ENCODE results near the gene HOOK1. TPM values are rescaled to one million over a fixed set of nuclear protein-coding genes. Genes with fewer than 3 reads are reported as not detected.

Gene HOOK1
- total RNA-seq, 1 experiment from 2014 or later, result 0.20 TPM

DNA sequence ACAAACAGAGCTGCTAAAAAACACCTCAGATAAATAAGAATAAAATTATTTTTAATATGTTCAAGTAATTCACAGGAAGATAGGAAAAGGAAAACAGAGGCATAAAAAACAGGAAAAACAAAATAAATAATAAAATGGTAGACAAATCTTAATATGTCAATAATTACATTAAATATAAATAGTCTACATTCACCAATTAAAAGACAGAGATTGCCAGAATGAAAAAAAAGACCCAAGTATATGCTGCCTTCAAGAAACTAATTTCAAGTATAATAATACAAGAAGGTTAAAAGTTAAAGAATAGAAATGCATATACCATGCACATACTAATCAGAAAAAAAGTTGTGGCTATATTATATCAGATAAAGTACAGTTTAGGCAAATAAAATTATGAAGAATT, 109.9 kb downstream of the HOOK1 start:
- Histone ChIP-seq H3K9me3 (replicated peaks) (peaks cover 15% of the 10 kb centered on the region), H3K36me3 (no peaks in the 10 kb centered on the region), H3K27me3 (no peaks in the 10 kb centered on the region), H3K4me1 (no peaks in the 10 kb centered on the region), H3K27ac (no peak overlapping the region), H3K4me3 (no peak overlapping the region)
- no peak for DNase-seq

Other genes starting within 250 kb of the HOOK1 start
- 1.9 and 2.6 TPM in 2 replicates for gene CYP2J2, start 111.8 kb downstream of the HOOK1 start, total RNA-seq (2014; rRNA removed; shearing (Covaris generic))

Data from SJCRH30 (cell line).